HepG2 (cell line): ENCODE data around the gene BAIAP2L1. TPM values are rescaled to one million over a fixed set of nuclear protein-coding genes. Genes with fewer than 3 reads are reported as not detected.

ENCODE experiments used
- DZIP1 ChIP-seq: sonication (generic); formaldehyde crosslinking; IDR thresholded peaks from 2 replicates; pipeline ENCODE4 v1.5.0; 2020; ENCODE audit warnings: mild to moderate bottlenecking, missing genetic modification reagents
- GATA4 ChIP-seq: sonication (generic); IDR thresholded peaks from 2 replicates; pipeline ENCODE4 v1.6.1; 2016; ENCODE audit warnings: antibody characterized with exemption, low read depth, borderline replicate concordance
- KDM3A ChIP-seq: IDR thresholded peaks from 2 replicates; pipeline ENCODE4 v1.6.1; 2018; ENCODE audit warnings: low read depth, missing compliant biosample characterization
- LCORL ChIP-seq, 2 experiments: fragments of 450-650 bp in 1 of 2; sonication (generic) in 1 of 2; formaldehyde crosslinking in 1 of 2; IDR thresholded peaks; 2 replicates each; pipeline versions ENCODE4 v1.5.0 to v1.6.1; 2017 to 2020; ENCODE audit warnings: antibody characterized with exemption in 1 of 2, missing genetic modification reagents in 1 of 2
- MEIS2 ChIP-seq: sonication (generic); formaldehyde crosslinking; IDR thresholded peaks from 2 replicates; pipeline ENCODE4 v1.9.0; 2021; ENCODE audit warnings: mild to moderate bottlenecking, missing genetic modification reagents
- NAIF1 ChIP-seq: sonication (generic); formaldehyde crosslinking; IDR thresholded peaks from 2 replicates; pipeline ENCODE4 v1.5.0; 2020; ENCODE audit warnings: mild to moderate bottlenecking, missing genetic modification reagents, borderline replicate concordance
- PATZ1 ChIP-seq: sonication (generic); formaldehyde crosslinking; IDR thresholded peaks from 2 replicates; pipeline ENCODE4 v1.4.0; 2020; ENCODE audit warnings: missing genetic modification reagents
- PAWR ChIP-seq: sonication (generic); formaldehyde crosslinking; IDR thresholded peaks from 2 replicates; pipeline ENCODE4 v1.4.0; 2020; ENCODE audit warnings: missing genetic modification reagents, mild to moderate bottlenecking, borderline replicate concordance
- RAD51 ChIP-seq: fragments of 450-650 bp; IDR thresholded peaks from 2 replicates; pipeline ENCODE4 v1.6.1; 2016; ENCODE audit warnings: borderline replicate concordance
- SSRP1 ChIP-seq: IDR thresholded peaks from 2 replicates; pipeline ENCODE4 v1.6.1; 2016; ENCODE audit warnings: control low read depth
- TP53 ChIP-seq: sonication (generic); formaldehyde crosslinking; conservative IDR thresholded peaks from 2 replicates; pipeline ENCODE4 v1.4.0; 2020; ENCODE audit warnings: missing genetic modification reagents
- ZBTB4 ChIP-seq: sonication (generic); formaldehyde crosslinking; IDR thresholded peaks from 2 replicates; pipeline ENCODE4 v1.4.0; 2020; ENCODE audit warnings: missing genetic modification reagents, mild to moderate bottlenecking, borderline replicate concordance
- ZNF138 ChIP-seq: sonication (generic); formaldehyde crosslinking; IDR thresholded peaks from 2 replicates; pipeline ENCODE4 v1.5.0; 2020; ENCODE audit warnings: mild to moderate bottlenecking, low read depth, missing genetic modification reagents
- ZNF143 ChIP-seq: sonication (generic); formaldehyde crosslinking; IDR thresholded peaks from 2 replicates; pipeline ENCODE4 v1.4.0; 2020; ENCODE audit warnings: missing genetic modification reagents
- ZNF263 ChIP-seq: sonication (generic); formaldehyde crosslinking; IDR thresholded peaks from 2 replicates; pipeline ENCODE4 v1.4.0; 2020; ENCODE audit warnings: missing genetic modification reagents
- ZNF382 ChIP-seq: sonication (generic); formaldehyde crosslinking; IDR thresholded peaks from 2 replicates; pipeline ENCODE4 v1.5.0; 2020; ENCODE audit warnings: missing genetic modification reagents, mild to moderate bottlenecking, borderline replicate concordance
- ZNF414 ChIP-seq: sonication (generic); formaldehyde crosslinking; IDR thresholded peaks from 2 replicates; pipeline ENCODE4 v1.5.0; 2020; ENCODE audit warnings: missing genetic modification reagents
- ZNF629 ChIP-seq: sonication (generic); formaldehyde crosslinking; conservative IDR thresholded peaks from 2 replicates; pipeline ENCODE4 v1.5.0; 2020; ENCODE audit warnings: missing genetic modification reagents
- polyA plus RNA-seq, 8 experiments: library from polyadenylated mRNA; depleted of rRNA in 3 of 8; stranded (reverse) in 7 of 8; unstranded in 1 of 8; fragments of >200 nt; fragmentation: Illumina TruSeq in 4 of 8; extraction: Trizol in 4 of 8; gene quantifications; 2 replicates each; pipeline versions ENCODE4 v1.2.1 to v1.2.3, GENCODE V29; 2011 to 2016; ENCODE audit warnings: low read depth in 4 of 8, missing spikeins in 1 of 8, mixed read lengths in 1 of 8; ENCODE audit not compliant: insufficient read depth in 1 of 8
- total RNA-seq, 5 experiments: library from RNA; depleted of rRNA; stranded (reverse); fragments of >200 nt; fragmentation: Illumina TruSeq; extraction: Trizol; gene quantifications; 2 replicates each; pipeline ENCODE4 v1.2.3, GENCODE V29; 2016; ENCODE audit warnings: low read depth in 1 of 5
- TF ChIP-seq, protein P1 (sequence below): IDR thresholded peaks from 2 replicates; pipeline ENCODE4 v1.6.1; 2016; ENCODE audit warnings: missing genetic modification reagents, missing compliant biosample characterization

The BAIAP2L1 gene
- total and polyA plus RNA-seq, 2 of the 13 experiments (the other 11 are each of a cell fraction or from before 2014, with no cell fraction given): 13.0 to 21.5 TPM

DNA sequence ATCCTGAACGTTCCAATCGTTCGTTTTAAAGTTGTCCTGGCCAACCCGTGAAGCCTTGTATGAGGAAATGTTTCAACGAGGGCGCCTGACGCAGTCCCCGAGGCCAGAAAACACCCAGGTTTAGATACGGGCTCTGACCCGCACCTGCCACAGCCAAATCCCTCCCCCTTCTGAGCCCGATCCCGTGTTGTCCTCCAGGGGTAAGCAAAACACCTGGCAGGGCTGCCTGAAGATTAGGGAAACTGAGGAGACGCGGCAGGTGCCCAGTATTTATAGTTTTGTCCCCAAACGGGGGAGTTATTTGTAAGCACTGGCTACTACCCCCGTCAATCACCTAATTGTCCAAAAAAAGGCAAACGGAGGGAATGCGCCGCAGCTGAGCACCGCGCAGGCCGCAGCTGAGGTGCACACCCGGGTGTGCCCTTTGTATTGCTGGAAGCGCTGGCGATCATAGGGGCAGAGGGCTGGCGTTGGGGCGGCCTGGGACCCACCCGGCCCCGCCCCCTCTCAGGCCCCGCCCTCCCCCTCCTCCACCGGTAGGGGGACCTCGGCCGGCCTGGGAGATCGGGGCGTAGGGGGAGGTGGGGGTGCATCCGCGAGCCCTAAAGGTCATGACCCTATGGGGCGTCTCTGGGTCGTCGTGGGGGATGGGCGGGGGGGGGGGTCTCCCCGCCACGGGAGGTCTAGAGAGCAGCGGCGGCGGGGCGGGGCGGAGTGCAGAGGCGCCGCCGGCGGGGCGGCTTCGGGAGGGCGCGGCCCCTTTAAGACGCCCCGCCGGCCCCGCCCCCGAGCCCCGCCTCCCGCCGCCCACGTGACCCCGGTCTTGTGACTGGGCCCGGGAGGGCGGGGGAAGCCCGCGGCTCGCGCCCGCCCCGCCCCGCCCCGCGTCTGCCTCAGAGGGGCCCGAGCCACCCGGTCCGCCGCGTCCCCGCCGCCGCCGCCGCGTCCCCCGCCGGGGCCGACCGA lies 119.8 kb downstream of the BAIAP2L1 start, which contains the start of gene BRI3 (continued):
- TF ChIP-seq MEIS2 (CRISPR knock-in tag): 0 out of 2 replicates have a peak, but pooled peaks have one; percentile 14
- TF ChIP-seq TP53 (CRISPR knock-in tag): peak; percentile 60; the same call in 1 of the 2 replicates
- no peak for TF ChIP-seq SSRP1 (CRISPR knock-in tag)
- no peak for TF ChIP-seq ZNF143
- no peak for TF ChIP-seq KDM3A (CRISPR knock-in tag)
- TF ChIP-seq ZNF263 (CRISPR knock-in tag): 0 out of 2 replicates have a peak, but pooled peaks have one; percentile 11
- no peak for TF ChIP-seq NAIF1 (CRISPR knock-in tag)
- no peak for TF ChIP-seq ZNF382
- no peak for TF ChIP-seq LCORL (IDR thresholded peaks at IDR 0.05)
- TF ChIP-seq LCORL (CRISPR knock-in tag; IDR thresholded peaks at IDR 0.05): peak; percentile 56; the same call in 1 of the 2 replicates
- TF ChIP-seq RAD51: no peak
- TF ChIP-seq PATZ1 (CRISPR knock-in tag): no peak; the same call in none of the 2 replicates
- TF ChIP-seq ZNF414 (CRISPR knock-in tag): no peak
- no peak for TF ChIP-seq ZNF629 (CRISPR knock-in tag)
- no peak for TF ChIP-seq ZNF138
- TF ChIP-seq, protein P1, sequence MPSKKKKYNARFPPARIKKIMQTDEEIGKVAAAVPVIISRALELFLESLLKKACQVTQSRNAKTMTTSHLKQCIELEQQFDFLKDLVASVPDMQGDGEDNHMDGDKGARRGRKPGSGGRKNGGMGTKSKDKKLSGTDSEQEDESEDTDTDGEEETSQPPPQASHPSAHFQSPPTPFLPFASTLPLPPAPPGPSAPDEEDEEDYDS (CRISPR knock-in tag): peak; percentile 61
- no peak for TF ChIP-seq ZBTB4 (CRISPR knock-in tag)
- no peak for TF ChIP-seq DZIP1
- TF ChIP-seq PAWR (CRISPR knock-in tag): no peak
- peak; percentile 61; the same call in 1 of the 2 replicates for TF ChIP-seq GATA4
